ENCODE data around the gene MRO.
A peak's percentile ranks its signal among the peaks of the same experiment; 100 is the strongest.
"Not testable (repeated sequence)": the region's sequence is repeated elsewhere in the genome, so short reads cannot be mapped to it uniquely, and the experiment has no call there.

The MRO gene

DNA sequence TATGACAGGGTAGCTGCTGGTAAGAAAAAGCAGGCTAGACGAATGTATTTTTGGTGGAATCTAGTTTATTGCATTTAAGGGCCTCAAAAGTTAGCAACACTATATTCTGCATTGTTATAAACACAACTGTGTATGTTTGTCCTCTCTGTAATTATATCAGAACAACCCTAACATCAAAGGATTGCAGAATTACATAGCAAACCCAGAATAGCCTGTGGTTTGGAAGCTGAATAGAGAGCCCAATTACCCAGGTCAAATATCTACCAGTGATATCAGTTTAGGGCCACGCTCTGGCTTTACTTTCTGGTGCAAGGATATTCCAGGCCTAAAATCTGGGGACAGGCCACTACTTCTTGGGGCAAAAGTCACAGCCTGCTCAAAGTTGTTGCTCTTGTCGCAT, 25.1 kb upstream of the MRO start:
- Histone ChIP-seq H3K27ac (no peak overlapping the region), H3K4me1 (ENCODE audit: control insufficient read depth in 1 of 2, insufficient read depth in 1 of 2, low read depth in 1 of 2, low read length in 1 of 2) (peaks cover 8 to 15% of the 10 kb centered on the region in 2 experiments), H3K27me3 (no peaks in the 10 kb centered on the region), H3K4me3 (ENCODE audit: low read depth in 1 of 2, low read length in 1 of 2) (no peak overlapping the region), H3K36me3 (no peaks in the 10 kb centered on the region), H3K9me3 (no peaks in the 10 kb centered on the region)
- TF ChIP-seq, protein P1, sequence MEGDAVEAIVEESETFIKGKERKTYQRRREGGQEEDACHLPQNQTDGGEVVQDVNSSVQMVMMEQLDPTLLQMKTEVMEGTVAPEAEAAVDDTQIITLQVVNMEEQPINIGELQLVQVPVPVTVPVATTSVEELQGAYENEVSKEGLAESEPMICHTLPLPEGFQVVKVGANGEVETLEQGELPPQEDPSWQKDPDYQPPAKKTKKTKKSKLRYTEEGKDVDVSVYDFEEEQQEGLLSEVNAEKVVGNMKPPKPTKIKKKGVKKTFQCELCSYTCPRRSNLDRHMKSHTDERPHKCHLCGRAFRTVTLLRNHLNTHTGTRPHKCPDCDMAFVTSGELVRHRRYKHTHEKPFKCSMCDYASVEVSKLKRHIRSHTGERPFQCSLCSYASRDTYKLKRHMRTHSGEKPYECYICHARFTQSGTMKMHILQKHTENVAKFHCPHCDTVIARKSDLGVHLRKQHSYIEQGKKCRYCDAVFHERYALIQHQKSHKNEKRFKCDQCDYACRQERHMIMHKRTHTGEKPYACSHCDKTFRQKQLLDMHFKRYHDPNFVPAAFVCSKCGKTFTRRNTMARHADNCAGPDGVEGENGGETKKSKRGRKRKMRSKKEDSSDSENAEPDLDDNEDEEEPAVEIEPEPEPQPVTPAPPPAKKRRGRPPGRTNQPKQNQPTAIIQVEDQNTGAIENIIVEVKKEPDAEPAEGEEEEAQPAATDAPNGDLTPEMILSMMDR (IDR thresholded peaks at IDR 0.05), result no peak

- peaks cover 8 to 11% of the 10 kb centered on the region in 2 experiments for H3K4me1 ChIP-seq (ENCODE audit: control insufficient read depth in 1 of 2, insufficient read depth in 1 of 2, low read depth in 1 of 2, low read length in 1 of 2)
- no peak overlapping the region for H3K4me3 ChIP-seq (ENCODE audit: low read depth in 1 of 2, low read length in 1 of 2)
- no peak overlapping the region for H3K27ac ChIP-seq
- H3K36me3 ChIP-seq, result no peaks in the 10 kb centered on the region
- no peaks in the 10 kb centered on the region for H3K9me3 ChIP-seq
- TF ChIP-seq, protein P1 (IDR thresholded peaks at IDR 0.05), result no peak
- H3K27me3 ChIP-seq, result no peaks in the 10 kb centered on the region
Observed at GRCh38 chr18:50844554-50844953, 24.7 kb upstream of the MRO start.

GRCh38 chr18:50842846-50843245, 23.0 kb upstream of the MRO start:
- H3K9me3 ChIP-seq, result no peaks in the 10 kb centered on the region
- TF ChIP-seq, protein P1 (IDR thresholded peaks at IDR 0.05), result no peak
- H3K4me1 ChIP-seq (ENCODE audit: control insufficient read depth in 1 of 2, insufficient read depth in 1 of 2, low read depth in 1 of 2, low read length in 1 of 2), result peaks cover 0 to 4% of the 10 kb centered on the region in 2 experiments
- H3K36me3 ChIP-seq, result no peaks in the 10 kb centered on the region
- no peaks in the 10 kb centered on the region for H3K27me3 ChIP-seq
- H3K27ac ChIP-seq, result no peak overlapping the region
- H3K4me3 ChIP-seq (ENCODE audit: low read depth in 1 of 2, low read length in 1 of 2), result no peak overlapping the region

DNA sequence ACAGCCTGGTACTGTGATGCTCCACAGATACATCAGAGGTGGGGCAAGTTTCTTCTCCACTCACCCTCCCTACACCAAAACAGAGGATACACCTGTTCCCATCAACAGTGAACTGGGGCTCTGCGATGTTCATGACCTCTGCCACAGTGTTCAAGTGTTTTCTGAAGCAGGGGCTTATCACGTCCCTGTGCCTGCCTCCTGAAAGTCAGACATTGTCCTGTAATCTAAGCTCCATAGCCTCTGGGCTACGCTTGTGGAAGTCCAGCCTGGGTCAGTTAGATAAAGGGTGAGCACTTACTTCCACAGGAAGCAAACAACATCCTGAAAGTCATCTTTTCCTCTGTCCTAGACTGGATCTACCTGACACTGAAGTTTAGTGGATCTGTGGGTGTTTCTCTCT, 20.2 kb upstream of the MRO start:
- Histone ChIP-seq H3K4me1 (ENCODE audit: control insufficient read depth in 1 of 2, insufficient read depth in 1 of 2, low read depth in 1 of 2, low read length in 1 of 2) (peaks cover 16 to 17% of the 10 kb centered on the region in 2 experiments), H3K36me3 (no peaks in the 10 kb centered on the region), H3K27me3 (no peaks in the 10 kb centered on the region), H3K9me3 (no peaks in the 10 kb centered on the region), H3K4me3 (ENCODE audit: low read depth in 1 of 2, low read length in 1 of 2) (no peak overlapping the region), H3K27ac (no peak overlapping the region)
- TF ChIP-seq, protein P1 (IDR thresholded peaks at IDR 0.05), result no peak

- Histone ChIP-seq H3K27me3 (no peaks in the 10 kb centered on the region), H3K36me3 (no peaks in the 10 kb centered on the region), H3K9me3 (no peaks in the 10 kb centered on the region), H3K4me1 (ENCODE audit: control insufficient read depth in 1 of 2, insufficient read depth in 1 of 2, low read depth in 1 of 2, low read length in 1 of 2) (peaks cover 16 to 17% of the 10 kb centered on the region in 2 experiments), H3K4me3 (ENCODE audit: low read depth in 1 of 2, low read length in 1 of 2) (no peak overlapping the region), H3K27ac (no peak overlapping the region)
- TF ChIP-seq, protein P1 (IDR thresholded peaks at IDR 0.05), result no peak
Observed at GRCh38 chr18:50839341-50839740, 19.5 kb upstream of the MRO start.

DNA sequence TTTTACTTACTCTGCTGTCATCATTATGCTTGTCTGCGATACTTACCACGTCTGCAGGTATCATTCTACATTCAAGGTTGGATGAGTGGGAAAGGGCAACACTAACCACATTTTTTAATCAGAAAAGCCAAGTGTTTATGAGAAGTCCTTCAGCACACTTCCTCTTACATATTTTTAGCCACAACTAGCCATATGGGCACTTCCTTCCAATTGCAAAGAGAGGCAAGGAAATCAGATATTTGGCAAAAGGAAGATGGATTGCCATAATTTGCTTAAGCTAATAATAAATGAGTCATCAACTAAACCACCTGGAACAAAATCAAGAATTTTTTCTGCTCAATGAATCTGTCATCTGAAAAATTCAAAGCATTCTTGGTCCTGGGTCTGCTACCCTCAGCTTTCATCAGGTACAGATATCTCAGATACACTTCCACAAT, 16.7 kb upstream of the MRO start:
- peak overlapping the region; percentile 69 for H3K27ac ChIP-seq
- no peaks in the 10 kb centered on the region for H3K36me3 ChIP-seq
- H3K4me3 ChIP-seq (ENCODE audit: low read depth in 1 of 2, low read length in 1 of 2), result peak overlapping the region; percentile 24 to 25
- no peaks in the 10 kb centered on the region for H3K27me3 ChIP-seq
- H3K9me3 ChIP-seq, result no peaks in the 10 kb centered on the region
- TF ChIP-seq, protein P1 (IDR thresholded peaks at IDR 0.05), result no peak
- H3K4me1 ChIP-seq (ENCODE audit: control insufficient read depth in 1 of 2, insufficient read depth in 1 of 2, low read depth in 1 of 2, low read length in 1 of 2), result peaks cover 16 to 17% of the 10 kb centered on the region in 2 experiments

- H3K27ac ChIP-seq; H3K4me3 ChIP-seq (ENCODE audit: low read depth in 1 of 2, low read length in 1 of 2); H3K27me3 ChIP-seq; H3K36me3 ChIP-seq; H3K9me3 ChIP-seq: not testable (repeated sequence)
- H3K4me1 ChIP-seq (ENCODE audit: control insufficient read depth in 1 of 2, insufficient read depth in 1 of 2, low read depth in 1 of 2, low read length in 1 of 2), result peaks cover 16 to 17% of the 10 kb centered on the region in 2 experiments
Observed at GRCh38 chr18:50833496-50833895, 13.7 kb upstream of the MRO start.
